ENCODE data around the gene SLC35A1. TPM values are rescaled to one million over a fixed set of nuclear protein-coding genes. Genes with fewer than 3 reads are reported as not detected.

SLC35A1 gene
- polyA plus RNA-seq, 1 donor from 2014 or later: 76.1 TPM

DNA sequence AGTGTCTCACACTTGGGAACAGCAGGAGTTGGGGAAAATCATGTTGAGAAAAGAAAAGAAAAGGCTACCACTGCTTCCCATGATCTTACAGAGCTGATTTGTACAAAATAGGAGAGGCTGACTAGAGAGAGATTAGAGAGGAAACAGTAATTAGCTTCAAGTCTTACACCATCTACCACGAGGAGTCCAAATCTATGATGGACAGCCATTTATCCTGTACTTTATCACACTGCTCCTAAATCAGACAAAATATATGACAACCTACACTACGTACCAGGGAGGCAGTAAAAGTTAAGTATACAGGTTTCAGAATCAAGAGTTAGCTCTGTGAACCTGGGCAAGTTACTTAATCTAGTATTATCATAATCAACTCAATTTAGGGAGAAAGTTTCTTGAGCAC is 79.0 kb downstream of the SLC35A1 start:
- Histone ChIP-seq H2AFZ (ENCODE audit: low read depth, low read length) (no peak overlapping the region), H3K79me2 (replicated peaks; ENCODE audit: insufficient read depth, low read length) (no peaks in the 10 kb centered on the region), H3K36me3 (ENCODE audit: insufficient read depth, low read length) (no peaks in the 10 kb centered on the region), H3K9ac (ENCODE audit: low read length) (no peak overlapping the region), H3K27me3 (ENCODE audit: insufficient read depth, low read depth, low read length) (no peaks in the 10 kb centered on the region), H3K4me2 (ENCODE audit: low read length) (no peak overlapping the region), H3K4me3 (ENCODE audit: low read length) (no peak overlapping the region), H4K20me1 (ENCODE audit: insufficient read depth) (no peaks in the 10 kb centered on the region), H3F3A (ENCODE audit: insufficient read depth, low read length, poor library complexity, severe bottlenecking) (no peaks in the 10 kb centered on the region), H3K9me3 (ENCODE audit: low read length) (no peaks in the 10 kb centered on the region), H3K9me2 (ENCODE audit: insufficient read depth, low read length) (no peaks in the 10 kb centered on the region), H3K27ac (ENCODE audit: low read length) (no peak overlapping the region)
- TF ChIP-seq POLR2AphosphoS5 (IDR thresholded peaks at IDR 0.05) (no peak), TAF1 (IDR thresholded peaks at IDR 0.05; ENCODE audit: low read depth) (no peak)

DNA sequence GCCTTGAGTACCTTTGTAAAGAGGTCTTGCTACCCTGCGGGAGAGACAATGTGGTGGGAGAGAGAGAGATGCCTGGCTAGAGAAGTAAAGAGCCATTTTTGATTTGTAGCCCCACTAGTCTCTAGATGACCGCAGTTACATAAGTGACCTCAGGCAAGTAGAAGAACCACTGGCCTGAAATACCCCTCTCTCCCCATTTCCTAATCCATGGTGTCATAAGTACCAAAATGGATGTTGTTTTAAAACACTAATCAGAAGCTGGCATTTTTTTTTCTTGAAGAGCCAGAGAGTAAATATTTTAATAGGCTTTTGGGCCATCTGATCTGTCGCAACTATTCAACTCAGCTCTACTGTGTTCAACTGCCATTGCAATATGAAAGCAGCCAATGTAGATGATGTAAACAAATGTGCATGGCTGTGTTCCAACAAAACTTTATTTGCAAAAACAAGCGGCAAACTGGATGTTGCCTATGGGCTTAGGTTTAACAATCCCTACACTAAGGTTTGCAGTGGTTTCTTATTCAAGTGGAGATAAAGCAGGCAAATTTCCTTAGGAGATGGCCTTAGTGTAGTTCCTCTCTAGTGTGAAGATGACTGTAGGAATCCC is 80.5 kb downstream of the SLC35A1 start:
- Histone ChIP-seq H3K9me2 (ENCODE audit: insufficient read depth, low read length) (no peaks in the 10 kb centered on the region), H4K20me1 (ENCODE audit: insufficient read depth) (no peaks in the 10 kb centered on the region), H3F3A (ENCODE audit: insufficient read depth, low read length, poor library complexity, severe bottlenecking) (no peaks in the 10 kb centered on the region), H3K79me2 (replicated peaks; ENCODE audit: insufficient read depth, low read length) (no peaks in the 10 kb centered on the region), H3K4me3 (ENCODE audit: low read length) (no peak overlapping the region), H3K27ac (ENCODE audit: low read length) (no peak overlapping the region), H3K9ac (ENCODE audit: low read length) (no peak overlapping the region), H2AFZ (ENCODE audit: low read depth, low read length) (no peak overlapping the region), H3K4me2 (ENCODE audit: low read length) (no peak overlapping the region), H3K36me3 (ENCODE audit: insufficient read depth, low read length) (no peaks in the 10 kb centered on the region), H3K27me3 (ENCODE audit: insufficient read depth, low read depth, low read length) (no peaks in the 10 kb centered on the region), H3K9me3 (ENCODE audit: low read length) (no peaks in the 10 kb centered on the region)
- TF ChIP-seq EP300 (conservative IDR thresholded peaks at IDR 0.05; ENCODE audit: poor library complexity, severe bottlenecking): no peak
- no peak for TF ChIP-seq EZH2 (IDR thresholded peaks at IDR 0.05; ENCODE audit: borderline replicate concordance, insufficient read depth, low read length, poor library complexity, severe bottlenecking)
- no peak for TF ChIP-seq TAF1 (IDR thresholded peaks at IDR 0.05; ENCODE audit: low read depth)
- no peak for TF ChIP-seq REST (IDR thresholded peaks at IDR 0.05; ENCODE audit: borderline replicate concordance)
- TF ChIP-seq RAD21 (conservative IDR thresholded peaks at IDR 0.05): no peak
- TF ChIP-seq CTCF (IDR thresholded peaks at IDR 0.05; ENCODE audit: poor library complexity, severe bottlenecking): no peak
- no peak for TF ChIP-seq POLR2AphosphoS5 (IDR thresholded peaks at IDR 0.05)

DNA sequence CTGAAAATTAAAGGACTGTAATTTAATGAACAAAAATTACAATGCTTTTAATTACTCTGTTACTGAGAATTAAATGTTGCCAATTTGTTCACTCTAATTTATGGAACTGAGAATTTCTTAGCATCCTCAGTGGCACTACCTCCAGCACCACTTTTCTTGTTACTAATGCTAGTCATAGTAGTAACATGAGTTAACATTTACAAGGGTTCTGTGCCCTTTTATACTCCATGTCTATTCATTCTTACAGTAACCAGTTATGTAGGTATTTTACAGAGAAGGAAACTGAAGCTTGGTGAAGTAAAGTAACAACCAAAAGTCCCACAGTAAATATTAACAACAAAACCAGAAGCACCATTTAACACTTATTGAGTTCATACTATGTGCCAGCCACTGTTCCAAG is 82.7 kb downstream of the SLC35A1 start:
- Histone ChIP-seq H3K9me3 (ENCODE audit: low read length) (no peaks in the 10 kb centered on the region), H3K36me3 (ENCODE audit: insufficient read depth, low read length) (no peaks in the 10 kb centered on the region), H4K20me1 (ENCODE audit: insufficient read depth) (no peaks in the 10 kb centered on the region), H3K9me2 (ENCODE audit: insufficient read depth, low read length) (no peaks in the 10 kb centered on the region), H2AFZ (ENCODE audit: low read depth, low read length) (no peak overlapping the region), H3K9ac (ENCODE audit: low read length) (no peak overlapping the region), H3K27ac (ENCODE audit: low read length) (no peak overlapping the region), H3K4me3 (ENCODE audit: low read length) (no peak overlapping the region), H3K27me3 (ENCODE audit: insufficient read depth, low read depth, low read length) (no peaks in the 10 kb centered on the region), H3F3A (ENCODE audit: insufficient read depth, low read length, poor library complexity, severe bottlenecking) (no peaks in the 10 kb centered on the region), H3K4me2 (ENCODE audit: low read length) (no peak overlapping the region), H3K79me2 (replicated peaks; ENCODE audit: insufficient read depth, low read length) (no peaks in the 10 kb centered on the region)
- TF ChIP-seq MXI1 (conservative IDR thresholded peaks at IDR 0.05; ENCODE audit: poor library complexity, severe bottlenecking) (no peak), POLR2AphosphoS5 (IDR thresholded peaks at IDR 0.05) (no peak), REST (IDR thresholded peaks at IDR 0.05; ENCODE audit: borderline replicate concordance) (no peak), SMC3 (conservative IDR thresholded peaks at IDR 0.05; ENCODE audit: poor library complexity) (no peak), RAD21 (conservative IDR thresholded peaks at IDR 0.05) (no peak), EP300 (conservative IDR thresholded peaks at IDR 0.05; ENCODE audit: poor library complexity, severe bottlenecking) (no peak), EZH2 (IDR thresholded peaks at IDR 0.05; ENCODE audit: borderline replicate concordance, insufficient read depth, low read length, poor library complexity, severe bottlenecking) (no peak)
